Bronchus fibroblast of lung (primary cell): Measurements from ENCODE around the gene PTGER2. TPM values are rescaled to one million over a fixed set of nuclear protein-coding genes. Genes with fewer than 3 reads are reported as not detected.

Experiments used
- total RNA-seq: library from RNA; depleted of rRNA; stranded (reverse); fragments of >200 nt; gene quantifications from 2 replicates; pipeline ENCODE4 v1.2.3, GENCODE V29; 2015

Gene PTGER2, protein sequence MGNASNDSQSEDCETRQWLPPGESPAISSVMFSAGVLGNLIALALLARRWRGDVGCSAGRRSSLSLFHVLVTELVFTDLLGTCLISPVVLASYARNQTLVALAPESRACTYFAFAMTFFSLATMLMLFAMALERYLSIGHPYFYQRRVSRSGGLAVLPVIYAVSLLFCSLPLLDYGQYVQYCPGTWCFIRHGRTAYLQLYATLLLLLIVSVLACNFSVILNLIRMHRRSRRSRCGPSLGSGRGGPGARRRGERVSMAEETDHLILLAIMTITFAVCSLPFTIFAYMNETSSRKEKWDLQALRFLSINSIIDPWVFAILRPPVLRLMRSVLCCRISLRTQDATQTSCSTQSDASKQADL
- total RNA-seq = 120 and 124 TPM in 2 replicates

DNA sequence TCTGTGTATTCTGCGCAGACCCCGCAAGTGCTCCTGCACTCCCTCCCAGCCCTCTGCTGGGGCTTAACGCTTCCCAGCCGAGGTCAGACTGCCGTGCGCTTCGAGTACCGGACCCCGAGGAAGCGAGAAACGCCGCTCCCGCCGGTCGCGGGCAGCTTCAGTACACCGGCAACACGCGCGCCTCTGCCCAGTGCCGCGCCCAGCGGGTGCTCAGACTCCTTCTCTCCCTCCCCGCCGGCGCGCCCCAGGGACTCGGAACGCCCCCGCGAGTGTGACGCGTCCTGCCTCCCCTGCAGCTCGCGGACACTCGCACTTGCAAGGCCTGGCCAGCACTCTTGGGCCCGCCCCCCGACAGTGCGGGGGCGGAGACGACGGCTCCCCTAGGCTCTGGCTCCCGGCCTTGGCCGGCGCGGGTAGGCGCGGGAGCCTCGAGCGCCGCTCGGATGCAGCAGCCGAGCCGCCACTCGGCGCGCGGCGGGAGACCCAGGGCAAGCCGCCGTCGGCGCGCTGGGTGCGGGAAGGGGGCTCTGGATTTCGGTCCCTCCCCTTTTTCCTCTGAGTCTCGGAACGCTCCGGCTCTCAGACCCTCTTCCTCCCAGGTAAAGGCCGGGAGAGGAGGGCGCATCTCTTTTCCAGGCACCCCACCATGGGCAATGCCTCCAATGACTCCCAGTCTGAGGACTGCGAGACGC lies at the start of gene PTGER2:
PTGER2 (plus strand) TSS at position 410 of the 692 bp plus-strand sequence; CDS start at position 647, 237 bp downstream.

DNA sequence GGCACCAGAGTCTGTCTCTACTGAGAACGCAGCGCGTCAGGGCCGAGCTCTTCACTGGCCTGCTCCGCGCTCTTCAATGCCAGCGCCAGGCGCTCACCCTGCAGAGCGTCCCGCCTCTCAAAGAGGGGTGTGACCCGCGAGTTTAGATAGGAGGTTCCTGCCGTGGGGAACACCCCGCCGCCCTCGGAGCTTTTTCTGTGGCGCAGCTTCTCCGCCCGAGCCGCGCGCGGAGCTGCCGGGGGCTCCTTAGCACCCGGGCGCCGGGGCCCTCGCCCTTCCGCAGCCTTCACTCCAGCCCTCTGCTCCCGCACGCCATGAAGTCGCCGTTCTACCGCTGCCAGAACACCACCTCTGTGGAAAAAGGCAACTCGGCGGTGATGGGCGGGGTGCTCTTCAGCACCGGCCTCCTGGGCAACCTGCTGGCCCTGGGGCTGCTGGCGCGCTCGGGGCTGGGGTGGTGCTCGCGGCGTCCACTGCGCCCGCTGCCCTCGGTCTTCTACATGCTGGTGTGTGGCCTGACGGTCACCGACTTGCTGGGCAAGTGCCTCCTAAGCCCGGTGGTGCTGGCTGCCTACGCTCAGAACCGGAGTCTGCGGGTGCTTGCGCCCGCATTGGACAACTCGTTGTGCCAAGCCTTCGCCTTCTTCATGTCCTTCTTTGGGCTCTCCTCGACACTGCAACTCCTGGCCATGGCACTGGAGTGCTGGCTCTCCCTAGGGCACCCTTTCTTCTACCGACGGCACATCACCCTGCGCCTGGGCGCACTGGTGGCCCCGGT lies 46.4 kb upstream of the PTGER2 start, which contains the start of gene PTGDR:
PTGDR (plus strand) TSS at position 198 of the 778 bp plus-strand sequence; CDS start at position 315, 117 bp downstream.

Other genes with a start within 250 kb of the PTGER2 start
- gene NID2, start 245.3 kb upstream of the PTGER2 start, total RNA-seq = 85.0 and 94.7 TPM in 2 replicates
- gene PTGDR, start 46.6 kb upstream of the PTGER2 start, total RNA-seq = not detected in 2 replicates
- 3.1 and 3.5 TPM in 2 replicates for gene TXNDC16, start 238.2 kb downstream of the PTGER2 start, total RNA-seq
- gene GPR137C, start 238.5 kb downstream of the PTGER2 start, total RNA-seq = 0.59 and 0.67 TPM in 2 replicates